ENCODE results near the gene MTCH2. TPM values are rescaled to one million over a fixed set of nuclear protein-coding genes. Genes with fewer than 3 reads are reported as not detected.

The MTCH2 gene
- total RNA-seq, 1 donor from 2014 or later = 124 TPM

GRCh38 chr11:47626234-47626633 is 16.1 kb downstream of the MTCH2 start:
- Mint-ChIP-seq H3K9me3 (no peaks in the 10 kb centered on the region), H3K36me3 (ENCODE audit: low read depth) (peaks cover 68% of the 10 kb centered on the region), H3K27me3 (ENCODE audit: low read depth) (no peaks in the 10 kb centered on the region), H3K27ac (no peak overlapping the region), H3K4me1 (ENCODE audit: low read depth) (no peaks in the 10 kb centered on the region), H3K4me3 (ENCODE audit: low read depth) (no peak overlapping the region)
- no peak for DNase-seq (ENCODE audit: low spot score)
- intact Hi-C loops (cut with micrococcal nuclease) = no loop called here

GRCh38 chr11:47620836-47621378 is 21.5 kb downstream of the MTCH2 start:
- Mint-ChIP-seq H3K4me1 (ENCODE audit: low read depth) (peaks cover 3% of the 10 kb centered on the region), H3K27me3 (ENCODE audit: low read depth) (no peaks in the 10 kb centered on the region), H3K4me3 (ENCODE audit: low read depth) (no peak overlapping the region), H3K9me3 (no peaks in the 10 kb centered on the region), H3K27ac (no peak overlapping the region), H3K36me3 (ENCODE audit: low read depth) (peaks cover 48% of the 10 kb centered on the region)
- DNase-seq (ENCODE audit: low spot score) = no peak
- intact Hi-C loops (cut with micrococcal nuclease) = no loop called here

GRCh38 chr11:47617417-47617809 is 24.9 kb downstream of the MTCH2 start:
- DNase-seq (ENCODE audit: low spot score) = no peak
- H3K9me3 Mint-ChIP-seq = no peaks in the 10 kb centered on the region
- no peak overlapping the region for H3K27ac Mint-ChIP-seq
- no peaks in the 10 kb centered on the region for H3K27me3 Mint-ChIP-seq (ENCODE audit: low read depth)
- peaks cover 34% of the 10 kb centered on the region for H3K36me3 Mint-ChIP-seq (ENCODE audit: low read depth)
- no peak overlapping the region for H3K4me3 Mint-ChIP-seq (ENCODE audit: low read depth)
- intact Hi-C loops (cut with micrococcal nuclease) = loop anchor here (10.0 kb wide), 1 partner anchor 63 kb away; the partner anchor contains the start of gene CELF1
- peaks cover 5% of the 10 kb centered on the region for H3K4me1 Mint-ChIP-seq (ENCODE audit: low read depth)

DNA sequence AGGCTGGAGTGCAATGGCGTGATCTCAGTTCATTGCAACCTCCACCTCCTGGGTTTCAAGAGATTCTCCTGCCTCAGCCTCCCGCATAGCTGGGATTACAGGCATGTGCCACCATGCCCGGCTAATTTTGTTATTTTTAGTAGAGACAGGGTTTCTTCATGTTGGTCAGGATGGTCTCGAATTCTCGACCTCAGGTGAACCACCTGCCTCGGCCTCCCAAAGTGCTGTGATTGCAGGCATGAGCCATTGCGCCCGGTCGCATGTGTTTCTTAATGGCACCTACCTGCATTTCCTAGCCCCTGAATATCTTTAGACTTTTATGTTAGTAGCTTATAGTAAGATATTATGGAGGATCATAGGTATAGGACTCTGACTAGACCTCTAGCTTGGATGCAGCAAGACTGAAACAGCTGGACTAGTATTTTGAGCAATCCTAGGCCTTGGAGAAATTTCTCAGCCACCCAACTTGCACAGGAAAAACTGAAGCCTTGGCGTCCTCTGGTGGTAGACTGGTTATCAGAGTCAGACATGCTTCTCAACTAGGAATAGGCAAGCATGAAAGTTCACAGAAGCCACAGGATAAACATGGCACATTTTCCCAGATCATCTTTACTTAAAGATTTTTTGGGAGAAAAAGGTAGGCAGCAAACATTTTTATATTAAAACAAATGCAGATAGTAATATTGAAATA is 25.5 kb downstream of the MTCH2 start:
- peaks cover 5% of the 10 kb centered on the region for H3K4me1 Mint-ChIP-seq (ENCODE audit: low read depth)
- no peaks in the 10 kb centered on the region for H3K9me3 Mint-ChIP-seq
- H3K36me3 Mint-ChIP-seq (ENCODE audit: low read depth) = peaks cover 33% of the 10 kb centered on the region
- intact Hi-C loops (cut with micrococcal nuclease) = loop anchor here (10.0 kb wide), 1 partner anchor 62 kb away; the partner anchor contains the start of gene CELF1
- H3K4me3 Mint-ChIP-seq (ENCODE audit: low read depth) = no peak overlapping the region
- no peak for DNase-seq (ENCODE audit: low spot score)
- no peak overlapping the region for H3K27ac Mint-ChIP-seq
- H3K27me3 Mint-ChIP-seq (ENCODE audit: low read depth) = no peaks in the 10 kb centered on the region

DNA sequence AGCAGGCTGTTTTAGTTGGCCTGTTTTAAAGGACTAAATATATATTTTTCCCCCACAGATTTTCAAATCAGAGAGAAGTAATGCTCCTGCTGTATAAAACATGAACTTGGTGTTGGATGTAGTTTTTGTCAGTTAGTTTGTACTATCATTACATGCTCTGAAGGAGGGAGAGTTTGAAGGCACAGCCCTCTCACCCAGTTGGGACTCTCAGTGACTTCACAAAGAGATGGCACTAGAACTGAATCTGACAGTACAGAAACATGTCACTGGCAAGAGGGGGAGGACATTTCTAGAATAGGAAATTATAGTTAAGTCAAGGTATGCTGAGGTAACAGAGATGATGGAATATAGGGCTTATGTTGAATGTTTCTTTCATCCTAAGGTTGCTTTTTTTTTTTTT is 27.1 kb downstream of the MTCH2 start:
- DNase-seq (ENCODE audit: low spot score) = no peak
- peaks cover 8% of the 10 kb centered on the region for H3K4me1 Mint-ChIP-seq (ENCODE audit: low read depth)
- no peaks in the 10 kb centered on the region for H3K27me3 Mint-ChIP-seq (ENCODE audit: low read depth)
- H3K9me3 Mint-ChIP-seq = no peaks in the 10 kb centered on the region
- no peak overlapping the region for H3K27ac Mint-ChIP-seq
- intact Hi-C loops (cut with micrococcal nuclease) = loop anchor here (10.0 kb wide), 1 partner anchor 60 kb away; the partner anchor contains the start of gene CELF1
- peaks cover 33% of the 10 kb centered on the region for H3K36me3 Mint-ChIP-seq (ENCODE audit: low read depth)
- H3K4me3 Mint-ChIP-seq (ENCODE audit: low read depth) = no peak overlapping the region

- no peak overlapping the region for H3K4me3 Mint-ChIP-seq (ENCODE audit: low read depth)
- H3K27ac Mint-ChIP-seq = no peak overlapping the region
- no peak for DNase-seq (ENCODE audit: low spot score)
- H3K4me1 Mint-ChIP-seq (ENCODE audit: low read depth) = peaks cover 8% of the 10 kb centered on the region
- H3K36me3 Mint-ChIP-seq (ENCODE audit: low read depth) = peaks cover 28% of the 10 kb centered on the region
- H3K9me3 Mint-ChIP-seq = no peaks in the 10 kb centered on the region
- intact Hi-C loops (cut with micrococcal nuclease) = loop anchor here (10.0 kb wide), 1 partner anchor 57 kb away; the partner anchor contains the start of gene CELF1
- H3K27me3 Mint-ChIP-seq (ENCODE audit: low read depth) = no peaks in the 10 kb centered on the region
Measured at GRCh38 chr11:47611348-47611794, 31.0 kb downstream of the MTCH2 start.

DNA sequence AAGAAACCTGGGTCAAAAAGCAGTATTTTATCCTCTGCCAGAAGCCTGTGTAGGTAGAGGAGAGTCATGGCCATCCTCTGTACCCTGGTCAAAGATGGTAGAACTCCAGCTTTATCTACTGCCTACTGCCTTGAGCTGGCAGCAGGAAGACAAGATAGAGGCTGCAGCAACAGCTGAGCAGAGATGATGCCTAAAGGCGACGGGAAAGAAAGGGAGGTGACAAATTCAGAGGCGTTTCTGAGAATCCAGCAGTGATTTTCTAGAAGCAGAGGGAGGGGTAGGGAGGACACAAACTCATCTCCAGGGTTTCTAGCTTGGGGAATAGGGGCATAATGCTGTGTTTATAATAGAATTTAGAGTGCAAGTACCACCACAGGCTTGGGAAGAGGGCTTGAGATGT is 32.7 kb downstream of the MTCH2 start:
- H3K27ac Mint-ChIP-seq = no peak overlapping the region
- intact Hi-C loops (cut with micrococcal nuclease) = loop anchor here (10.0 kb wide), 1 partner anchor 55 kb away; the partner anchor contains the start of gene CELF1

DNA sequence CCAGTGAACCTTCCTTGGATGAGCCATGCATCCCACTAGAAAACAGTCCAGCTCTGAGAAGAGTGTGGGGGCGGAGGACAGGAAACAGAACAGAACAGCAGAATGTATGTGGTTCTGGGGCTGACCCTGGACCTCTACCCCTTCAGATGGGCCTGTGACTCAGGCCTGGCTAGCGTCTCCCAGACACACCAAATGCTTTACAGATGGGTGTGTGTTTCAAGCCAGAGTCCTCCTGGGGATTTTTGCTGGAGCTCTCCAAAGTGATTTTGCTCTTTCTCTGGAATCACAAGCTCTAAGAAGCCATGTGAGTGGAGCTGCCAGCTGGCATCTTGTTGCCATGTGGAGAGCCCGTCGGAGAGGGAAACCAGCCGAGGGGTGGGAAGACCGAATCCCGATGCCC is 35.0 kb downstream of the MTCH2 start:
- H3K27me3 Mint-ChIP-seq (ENCODE audit: low read depth) = no peaks in the 10 kb centered on the region
- H3K36me3 Mint-ChIP-seq (ENCODE audit: low read depth) = peaks cover 20% of the 10 kb centered on the region

More for the DNA sequence above, 32.7 kb downstream of the MTCH2 start:
- no peaks in the 10 kb centered on the region for H3K27me3 Mint-ChIP-seq (ENCODE audit: low read depth)
- DNase-seq (ENCODE audit: low spot score) = no peak
- peaks cover 6% of the 10 kb centered on the region for H3K4me1 Mint-ChIP-seq (ENCODE audit: low read depth)
- H3K36me3 Mint-ChIP-seq (ENCODE audit: low read depth) = peaks cover 23% of the 10 kb centered on the region
- no peaks in the 10 kb centered on the region for H3K9me3 Mint-ChIP-seq
- no peak overlapping the region for H3K4me3 Mint-ChIP-seq (ENCODE audit: low read depth)

GRCh38 chr11:47606731-47607130 is 35.6 kb downstream of the MTCH2 start:
- no peak overlapping the region for H3K27ac Mint-ChIP-seq
- H3K9me3 Mint-ChIP-seq = no peaks in the 10 kb centered on the region
- no peaks in the 10 kb centered on the region for H3K27me3 Mint-ChIP-seq (ENCODE audit: low read depth)
- H3K4me3 Mint-ChIP-seq (ENCODE audit: low read depth) = no peak overlapping the region
- no peak for DNase-seq (ENCODE audit: low spot score)
- peaks cover 5% of the 10 kb centered on the region for H3K4me1 Mint-ChIP-seq (ENCODE audit: low read depth)
- peaks cover 19% of the 10 kb centered on the region for H3K36me3 Mint-ChIP-seq (ENCODE audit: low read depth)
- intact Hi-C loops (cut with micrococcal nuclease) = no loop called here

More for the DNA sequence above, 35.0 kb downstream of the MTCH2 start:
- intact Hi-C loops (cut with micrococcal nuclease) = no loop called here
- Mint-ChIP-seq H3K9me3 (no peaks in the 10 kb centered on the region), H3K4me3 (ENCODE audit: low read depth) (no peak overlapping the region), H3K4me1 (ENCODE audit: low read depth) (peaks cover 6% of the 10 kb centered on the region), H3K27ac (no peak overlapping the region)
- no peak for DNase-seq (ENCODE audit: low spot score)

- Mint-ChIP-seq H3K36me3 (ENCODE audit: low read depth) (peaks cover 15% of the 10 kb centered on the region), H3K27me3 (ENCODE audit: low read depth) (no peaks in the 10 kb centered on the region)
Measured at GRCh38 chr11:47605921-47606320, 36.4 kb downstream of the MTCH2 start.

DNA sequence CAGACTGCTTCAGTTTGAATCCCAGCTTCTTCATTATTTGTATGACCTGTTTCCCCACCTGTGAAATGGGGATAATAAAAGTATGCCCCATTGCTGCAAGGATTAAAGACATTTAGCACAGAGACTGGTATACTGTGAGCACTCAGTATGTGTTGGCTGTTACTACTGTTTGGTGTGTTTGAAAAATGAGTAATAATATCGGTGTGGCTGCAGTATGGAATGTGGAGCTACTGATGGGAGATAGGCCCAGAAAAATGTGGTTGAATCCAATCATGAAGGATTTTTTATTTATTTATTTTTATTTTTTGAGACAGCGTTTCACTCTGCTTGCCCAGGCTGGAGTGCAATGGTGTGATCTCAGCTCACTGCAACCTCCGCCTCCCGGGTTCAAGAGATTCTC is 39.1 kb downstream of the MTCH2 start:
- H3K9me3 Mint-ChIP-seq = no peaks in the 10 kb centered on the region
- intact Hi-C loops (cut with micrococcal nuclease) = no loop called here
- no peaks in the 10 kb centered on the region for H3K4me1 Mint-ChIP-seq (ENCODE audit: low read depth)
- DNase-seq (ENCODE audit: low spot score) = no peak
- H3K27ac Mint-ChIP-seq = no peak overlapping the region
- no peaks in the 10 kb centered on the region for H3K27me3 Mint-ChIP-seq (ENCODE audit: low read depth)
- no peak overlapping the region for H3K4me3 Mint-ChIP-seq (ENCODE audit: low read depth)
- peaks cover 6% of the 10 kb centered on the region for H3K36me3 Mint-ChIP-seq (ENCODE audit: low read depth)

More at GRCh38 chr11:47605921-47606320, 36.4 kb downstream of the MTCH2 start:
- no peaks in the 10 kb centered on the region for H3K9me3 Mint-ChIP-seq
- intact Hi-C loops (cut with micrococcal nuclease) = no loop called here
- DNase-seq (ENCODE audit: low spot score) = no peak
- no peak overlapping the region for H3K27ac Mint-ChIP-seq
- no peak overlapping the region for H3K4me3 Mint-ChIP-seq (ENCODE audit: low read depth)
- H3K4me1 Mint-ChIP-seq (ENCODE audit: low read depth) = peaks cover 3% of the 10 kb centered on the region

GRCh38 chr11:47599902-47600301 is 42.5 kb downstream of the MTCH2 start:
- intact Hi-C loops (cut with micrococcal nuclease) = no loop called here
- H3K4me1 Mint-ChIP-seq (ENCODE audit: low read depth) = no peaks in the 10 kb centered on the region
- no peaks in the 10 kb centered on the region for H3K9me3 Mint-ChIP-seq

DNA sequence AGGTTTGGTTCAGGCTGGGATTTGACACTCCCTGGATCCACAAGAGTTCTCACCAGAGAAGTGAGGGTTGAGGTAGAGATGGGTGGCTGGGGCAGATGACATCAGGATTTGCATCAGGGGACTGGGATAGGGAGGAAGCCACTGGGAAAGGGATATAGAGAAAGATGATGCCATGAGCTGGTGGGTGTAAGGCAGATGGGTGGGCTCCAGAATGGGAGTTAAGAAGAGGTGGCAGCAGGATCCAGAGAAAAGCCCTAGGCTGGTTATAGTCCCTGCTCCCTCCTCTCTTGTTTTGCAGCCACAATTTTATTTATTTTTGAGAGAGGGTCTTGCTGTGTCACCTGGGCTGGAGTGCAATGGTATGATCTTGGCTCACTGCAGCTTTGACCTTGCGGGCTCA is 46.4 kb downstream of the MTCH2 start:
- H3K27me3 Mint-ChIP-seq (ENCODE audit: low read depth) = peaks cover 28% of the 10 kb centered on the region
- H3K4me1 Mint-ChIP-seq (ENCODE audit: low read depth) = peaks cover 3% of the 10 kb centered on the region
- no peak overlapping the region for H3K4me3 Mint-ChIP-seq (ENCODE audit: low read depth)
- DNase-seq (ENCODE audit: low spot score) = no peak
- H3K9me3 Mint-ChIP-seq = no peaks in the 10 kb centered on the region
- intact Hi-C loops (cut with micrococcal nuclease) = no loop called here
- H3K36me3 Mint-ChIP-seq (ENCODE audit: low read depth) = no peaks in the 10 kb centered on the region
- no peak overlapping the region for H3K27ac Mint-ChIP-seq

More at GRCh38 chr11:47599902-47600301, 42.5 kb downstream of the MTCH2 start:
- DNase-seq (ENCODE audit: low spot score) = no peak
- no peak overlapping the region for H3K27ac Mint-ChIP-seq
- no peak overlapping the region for H3K4me3 Mint-ChIP-seq (ENCODE audit: low read depth)
- H3K36me3 Mint-ChIP-seq (ENCODE audit: low read depth) = no peaks in the 10 kb centered on the region
- H3K27me3 Mint-ChIP-seq (ENCODE audit: low read depth) = peaks cover 5% of the 10 kb centered on the region
